Keratinocyte (primary cell): ENCODE data around the gene ZNF627.

ENCODE experiments used
- EZH2 ChIP-seq: IDR thresholded peaks from one replicate; pipeline ENCODE4 v1.6.1; 2012; ENCODE audit warnings: inconsistent platforms, mild to moderate bottlenecking, low read length, moderate library complexity
- TF ChIP-seq, protein P1 (sequence below), 3 experiments: IDR thresholded peaks in 1 of 3; conservative IDR thresholded peaks in 1 of 3; optimal IDR thresholded peaks in 1 of 3; 2 replicates in 2 of 3; 3 replicates in 1 of 3; pipeline versions ENCODE3 to v1.5.1; 2011; ENCODE audit warnings: low read length in 3 of 3, mild to moderate bottlenecking in 3 of 3, moderate library complexity in 2 of 3, control low read depth in 1 of 3, inconsistent platforms in 1 of 3; ENCODE audit not compliant: insufficient read depth in 2 of 3; ENCODE audit errors: extremely low read depth in 1 of 3

DNA sequence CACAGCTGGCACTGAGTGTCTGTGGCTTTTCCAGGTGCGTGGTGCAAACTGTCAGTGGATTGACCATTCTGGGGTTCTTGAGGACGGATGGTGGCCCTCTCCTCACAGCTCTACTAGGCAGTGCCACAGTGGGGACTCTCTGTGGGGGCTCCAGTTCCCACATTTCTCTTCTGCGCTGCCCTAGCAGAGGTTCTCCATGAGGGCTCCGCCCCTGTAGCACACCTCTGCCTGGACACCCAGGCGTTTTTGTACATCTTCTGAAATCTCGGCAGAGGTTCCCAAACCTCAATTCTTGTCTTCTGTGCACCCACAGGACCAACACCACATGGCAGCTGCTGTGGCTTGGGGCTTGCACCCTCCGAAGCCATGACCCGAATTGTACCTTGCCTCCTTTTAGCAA, 9.2 kb downstream of the ZNF627 start:
- TF ChIP-seq EZH2 = no peak
- TF ChIP-seq, protein P1, sequence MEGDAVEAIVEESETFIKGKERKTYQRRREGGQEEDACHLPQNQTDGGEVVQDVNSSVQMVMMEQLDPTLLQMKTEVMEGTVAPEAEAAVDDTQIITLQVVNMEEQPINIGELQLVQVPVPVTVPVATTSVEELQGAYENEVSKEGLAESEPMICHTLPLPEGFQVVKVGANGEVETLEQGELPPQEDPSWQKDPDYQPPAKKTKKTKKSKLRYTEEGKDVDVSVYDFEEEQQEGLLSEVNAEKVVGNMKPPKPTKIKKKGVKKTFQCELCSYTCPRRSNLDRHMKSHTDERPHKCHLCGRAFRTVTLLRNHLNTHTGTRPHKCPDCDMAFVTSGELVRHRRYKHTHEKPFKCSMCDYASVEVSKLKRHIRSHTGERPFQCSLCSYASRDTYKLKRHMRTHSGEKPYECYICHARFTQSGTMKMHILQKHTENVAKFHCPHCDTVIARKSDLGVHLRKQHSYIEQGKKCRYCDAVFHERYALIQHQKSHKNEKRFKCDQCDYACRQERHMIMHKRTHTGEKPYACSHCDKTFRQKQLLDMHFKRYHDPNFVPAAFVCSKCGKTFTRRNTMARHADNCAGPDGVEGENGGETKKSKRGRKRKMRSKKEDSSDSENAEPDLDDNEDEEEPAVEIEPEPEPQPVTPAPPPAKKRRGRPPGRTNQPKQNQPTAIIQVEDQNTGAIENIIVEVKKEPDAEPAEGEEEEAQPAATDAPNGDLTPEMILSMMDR (optimal IDR thresholded peaks at IDR 0.05 in 1 of 3, IDR thresholded peaks at IDR 0.05 in 1 of 3, conservative IDR thresholded peaks at IDR 0.05 in 1 of 3; ENCODE audit: extremely low read depth in 1 of 3, insufficient read depth in 2 of 3, low read length in 3 of 3) = no peak
